ENCODE results near the gene GAN.

The GAN gene

DNA sequence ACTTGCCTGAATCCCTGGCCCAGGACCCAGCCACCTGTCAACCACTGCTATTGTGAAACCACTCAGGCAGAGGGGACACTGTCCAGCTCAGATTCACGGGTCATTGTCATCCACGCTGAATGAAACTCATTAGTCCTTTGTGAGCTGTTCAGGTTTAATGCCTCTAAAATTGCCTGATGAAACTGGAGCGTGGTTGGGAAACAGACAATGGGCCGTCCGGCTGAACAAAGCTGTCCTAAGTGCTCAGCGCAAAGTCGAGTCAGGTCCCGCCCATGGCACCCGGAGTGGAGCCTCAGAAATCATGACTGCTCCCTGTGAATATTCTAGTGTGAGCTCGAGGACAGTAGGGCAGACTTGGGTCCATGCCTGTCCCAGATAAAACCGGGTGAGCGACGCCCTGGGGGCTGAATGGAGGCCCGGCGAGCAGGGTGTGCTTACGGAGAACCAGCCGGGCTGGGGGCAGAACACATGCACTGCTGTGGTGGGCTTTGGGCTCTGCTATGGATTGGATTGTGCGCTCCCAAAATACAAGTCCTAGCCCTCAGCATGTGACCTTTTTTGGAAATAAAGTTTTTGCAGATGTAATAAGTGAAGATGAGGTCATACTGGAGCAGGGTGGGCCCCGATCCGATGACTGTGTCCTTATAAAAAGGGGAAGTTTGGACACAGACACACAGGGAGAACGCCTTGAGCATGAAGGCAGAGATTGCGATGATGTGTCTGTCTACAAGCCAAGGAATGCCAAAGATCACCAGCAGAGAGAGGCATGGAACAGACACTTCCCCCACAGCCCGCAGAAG, 117.0 kb downstream of the GAN start:
- DNase-seq (ENCODE audit: low read depth): no peak

DNA sequence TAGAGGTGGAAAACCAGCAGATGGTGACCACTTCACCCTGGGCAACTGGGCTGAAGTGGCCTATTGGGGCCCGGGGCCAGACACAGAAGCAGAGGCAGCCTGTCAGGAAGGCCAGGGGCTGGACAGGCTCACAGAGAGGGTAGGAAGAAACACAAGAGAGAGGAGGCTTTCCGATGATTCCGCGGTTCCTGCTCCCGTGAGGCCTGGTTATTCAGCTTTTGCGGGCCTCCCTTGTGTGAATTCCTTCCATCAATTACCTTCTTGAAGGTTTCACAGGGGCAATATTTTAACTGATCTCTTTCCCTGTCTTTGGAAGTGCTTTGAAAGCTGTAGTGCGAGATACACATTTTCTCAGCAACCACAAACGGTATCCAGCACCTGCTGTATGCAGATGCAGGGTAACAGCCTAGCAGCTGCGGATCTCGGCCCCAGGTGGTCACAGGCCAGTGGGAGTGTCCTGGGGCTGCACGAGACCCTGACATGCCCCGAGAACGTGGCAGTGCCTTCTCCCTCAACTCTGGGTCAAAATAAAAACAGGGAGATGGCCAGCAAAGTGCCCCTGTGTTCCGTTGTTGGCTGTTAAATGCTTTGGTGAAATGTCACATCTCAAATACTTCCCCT, 118.3 kb downstream of the GAN start:
- DNase-seq (ENCODE audit: low read depth): no peak

DNA sequence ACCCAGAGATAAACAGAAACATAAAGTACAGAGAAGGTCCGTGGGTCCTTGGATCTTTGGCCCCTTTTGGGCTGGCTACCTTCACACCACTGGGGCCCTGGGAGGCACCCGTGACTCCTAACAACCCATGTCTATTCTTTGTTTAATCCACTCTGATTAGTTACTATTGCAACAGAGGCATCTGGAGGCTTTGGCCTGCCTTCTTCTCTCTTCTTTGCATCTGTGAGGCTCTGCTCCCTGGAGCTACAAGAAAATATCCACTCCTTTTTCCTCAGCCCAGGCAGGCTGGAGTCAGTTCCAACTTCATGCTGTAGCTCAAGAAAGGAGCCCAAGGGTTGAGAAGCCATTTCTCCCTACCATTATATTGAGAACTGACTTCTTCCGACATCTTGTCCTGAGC, 120.3 kb downstream of the GAN start:
- DNase-seq (ENCODE audit: low read depth): no peak

DNA sequence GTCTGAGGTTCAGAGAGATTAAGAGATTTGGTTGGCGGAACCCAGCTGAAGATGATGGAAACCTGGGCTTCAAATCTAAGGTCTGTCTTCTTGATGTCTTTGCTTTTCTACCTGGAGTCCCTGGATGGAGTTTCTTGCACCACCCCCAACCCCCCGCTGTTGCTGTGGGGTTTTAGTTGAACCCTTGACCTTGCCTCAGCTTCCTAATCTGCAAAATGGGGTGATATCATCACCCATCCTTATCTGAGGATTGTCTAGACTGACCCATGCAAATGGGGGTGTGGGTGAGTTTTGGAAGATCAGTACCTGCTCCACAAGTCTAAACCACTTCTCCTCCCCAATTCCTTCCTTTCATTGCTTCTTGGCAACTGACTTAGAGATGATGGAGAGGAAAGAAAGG, 120.8 kb downstream of the GAN start:
- DNase-seq (ENCODE audit: low read depth): no peak

DNA sequence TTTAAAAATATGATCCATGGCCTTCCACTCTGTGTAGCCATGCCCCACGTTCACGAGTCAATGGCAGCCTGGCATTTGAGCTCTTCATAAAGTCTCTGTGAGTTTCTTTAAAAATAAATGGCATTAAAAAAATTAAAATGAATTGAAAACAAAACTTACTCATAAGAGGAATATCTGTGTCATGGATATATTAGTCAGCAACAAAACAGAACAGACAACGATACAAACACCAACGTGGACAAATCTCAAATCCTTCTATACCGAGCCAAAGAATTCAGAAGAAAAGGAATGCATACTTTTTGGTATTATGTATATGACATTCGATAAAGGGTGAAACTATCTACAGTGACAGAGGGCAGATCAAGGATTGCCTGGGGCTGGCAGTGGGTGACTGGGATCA, 121.6 kb downstream of the GAN start:
- DNase-seq (ENCODE audit: low read depth): no peak

DNA sequence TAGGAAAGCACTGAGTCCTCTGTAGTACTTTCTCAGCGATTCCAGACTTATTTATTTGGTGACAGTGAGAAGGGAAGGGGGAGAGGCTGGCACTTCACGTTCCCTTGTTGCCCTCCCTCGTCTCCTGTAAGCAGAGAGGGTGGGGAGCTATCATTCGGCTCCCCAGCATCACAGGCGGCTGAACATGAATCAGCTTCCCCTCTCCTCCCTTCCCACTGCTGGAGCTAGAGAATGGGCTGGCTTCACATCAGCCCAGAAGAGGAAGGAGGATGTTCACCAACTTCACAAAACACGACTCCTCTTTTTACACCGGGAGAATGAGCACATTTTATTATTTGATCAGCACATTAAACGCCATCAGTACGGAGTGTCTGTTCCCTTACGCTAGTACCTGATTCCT, 123.1 kb downstream of the GAN start:
- DNase-seq (ENCODE audit: low read depth): no peak

All from activated T-helper 9 cell treated with anti-CD3 and anti-CD28 coated beads, Interleukin-2, amount 50 U/mL, for 16 hours (primary cell).